PC-3 (cell line): ENCODE measurements around the gene RPE. TPM values are rescaled to one million over a fixed set of nuclear protein-coding genes. Genes with fewer than 3 reads are reported as not detected.

Experiments
- ATAC-seq: fragments of 200-7000 bp; cut with Tn5 transposase; 2 replicates; pipeline ENCODE4 v1.9.1; 2020; ENCODE audit warnings: mild to moderate bottlenecking, moderate library complexity
- BruUV-seq: library from RNA; stranded (reverse); fragments of 400-500 nt; replicated peaks from 2 replicates; lab custom pipeline; 2021; lab: Mats Ljungman, UMichigan
- CTCF ChIA-PET: fragments of 300-600 bp; sonication (Branson Sonifier 250); formaldehyde crosslinking; loops from one replicate; lab custom pipeline; 2022; ENCODE audit warnings: antibody characterized with exemption; lab: Charles Lee
- POLR2A ChIA-PET: fragments of 300-600 bp; sonication (Branson Sonifier 250); formaldehyde crosslinking; loops from one replicate; lab custom pipeline; 2022; ENCODE audit warnings: antibody characterized with exemption; ENCODE audit not compliant: unreplicated experiment; lab: Charles Lee
- DNase-seq: peaks from one replicate; pipeline ENCODE4 v3.0.0-alpha.2; 2015
- H2AFZ ChIP-seq: fragments of 300-600 bp; sonication (generic); 2 replicates; pipeline ENCODE4 v1.6.0; 2016; ENCODE audit warnings: antibody characterized with exemption, low read length
- H3F3A ChIP-seq: fragments of 300-600 bp; sonication (generic); one replicate; pipeline ENCODE4 v1.6.0; 2017; ENCODE audit warnings: antibody characterized with exemption, low read length, control low read depth, mild to moderate bottlenecking; ENCODE audit not compliant: unreplicated experiment
- H3K27ac ChIP-seq: fragments of 300-600 bp; sonication (generic); 2 replicates; pipeline ENCODE4 v1.5.1; 2016; ENCODE audit warnings: mild to moderate bottlenecking, low read length
- H3K27me3 ChIP-seq: fragments of 300-600 bp; sonication (generic); 2 replicates; pipeline ENCODE4 v1.6.1; 2016; ENCODE audit warnings: low read length, mixed read lengths
- H3K36me3 ChIP-seq: fragments of 300-600 bp; sonication (generic); 2 replicates; pipeline ENCODE4 v1.6.1; 2016; ENCODE audit warnings: low read depth, mixed run types, low read length, mixed read lengths
- H3K4me1 ChIP-seq: fragments of 300-600 bp; sonication (generic); 2 replicates; pipeline ENCODE4 v1.5.1; 2016; ENCODE audit warnings: low read length; ENCODE audit not compliant: insufficient read depth
- H3K4me2 ChIP-seq: fragments of 300-600 bp; sonication (generic); 2 replicates; pipeline ENCODE4 v1.6.0; 2016; ENCODE audit warnings: low read length
- H3K4me3 ChIP-seq: fragments of 300-600 bp; sonication (generic); 2 replicates; pipeline ENCODE4 v1.5.1; 2016; ENCODE audit warnings: mild to moderate bottlenecking, low read length, mixed read lengths
- H3K79me2 ChIP-seq: fragments of 300-600 bp; sonication (generic); 2 replicates; pipeline ENCODE4 v1.6.1; 2017; ENCODE audit warnings: low read length, mixed read lengths
- H3K9ac ChIP-seq: fragments of 300-600 bp; sonication (generic); 2 replicates; pipeline ENCODE4 v1.6.0; 2016; ENCODE audit warnings: mild to moderate bottlenecking, low read length
- H3K9me2 ChIP-seq: fragments of 300-600 bp; sonication (generic); replicated peaks from 2 replicates; pipeline ENCODE4 v1.6.1; 2016; ENCODE audit warnings: mixed run types, low read length, mixed read lengths
- H3K9me3 ChIP-seq: fragments of 300-600 bp; sonication (generic); 2 replicates; pipeline ENCODE4 v1.6.1; 2016; ENCODE audit warnings: low read length, mixed read lengths
- H4K20me1 ChIP-seq: fragments of 300-600 bp; sonication (generic); 2 replicates; pipeline ENCODE4 v1.6.1; 2016; ENCODE audit warnings: low read length, mixed read lengths
- EZH2 ChIP-seq: fragments of 300-600 bp; sonication (generic); IDR thresholded peaks from one replicate; pipeline ENCODE4 v1.6.1; 2017; ENCODE audit warnings: antibody characterized with exemption, mild to moderate bottlenecking, low read length; ENCODE audit not compliant: unreplicated experiment
- EZH2phosphoT487 ChIP-seq: fragments of 300-600 bp; sonication (generic); IDR thresholded peaks from 2 replicates; pipeline ENCODE4 v1.6.1; 2018; ENCODE audit warnings: mild to moderate bottlenecking, antibody characterized with exemption, low read length, borderline replicate concordance
- intact Hi-C: fragments of 100-400 bp; cut with micrococcal nuclease; formaldehyde crosslinking; loops from 2 replicates; pipeline ENCODE4 v1.9.0; 2023
- total RNA-seq: library from RNA; depleted of rRNA; stranded (reverse); fragments of >200 nt; gene quantifications from 2 replicates; pipeline ENCODE4 v1.2.3, GENCODE V29; 2014; rRNA removed
- TF ChIP-seq, protein P1 (sequence below): fragments of 300-600 bp; sonication (generic); conservative IDR thresholded peaks from 2 replicates; pipeline ENCODE4 v1.5.1; 2017; ENCODE audit warnings: antibody characterized with exemption, low read depth, mild to moderate bottlenecking, low read length

The RPE gene
- total RNA-seq, 1 experiment from 2014 or later, result 60.5 TPM

DNA sequence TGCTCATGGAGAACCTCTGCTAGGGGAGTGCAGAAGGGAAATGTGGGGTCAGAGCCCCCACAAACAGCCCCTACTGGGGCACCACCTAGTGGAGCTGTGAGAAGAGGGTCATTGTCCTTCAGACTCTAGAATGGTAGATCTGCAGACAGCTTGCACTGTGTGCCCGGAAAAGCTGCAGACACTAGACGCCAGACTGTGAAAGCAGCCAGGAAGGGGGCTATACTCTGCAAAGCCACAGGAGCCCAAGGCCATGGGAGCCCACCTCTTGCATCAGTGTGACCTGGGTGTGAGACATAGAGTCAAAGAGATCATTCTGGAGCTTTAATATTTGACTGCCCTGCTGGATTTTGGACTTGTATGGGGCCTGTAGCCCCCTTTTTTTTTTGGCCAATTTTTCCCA is 60.9 kb downstream of the RPE start:
- DNase-seq, result no peak
- intact Hi-C loops, result no loop called here
- Histone ChIP-seq H3K9me3 (no peaks in the 10 kb centered on the region), H3K4me1 (no peaks in the 10 kb centered on the region), H3K27me3 (no peaks in the 10 kb centered on the region), H3K79me2 (no peaks in the 10 kb centered on the region), H2AFZ (no peak overlapping the region), H4K20me1 (no peaks in the 10 kb centered on the region), H3K27ac (no peak overlapping the region), H3K4me3 (no peak overlapping the region), H3K9ac (no peak overlapping the region), H3K4me2 (no peak overlapping the region), H3K9me2 (no peaks in the 10 kb centered on the region), H3K36me3 (no peaks in the 10 kb centered on the region), H3F3A (no peaks in the 10 kb centered on the region)
- BruUV-seq, result no TSS peak
- ATAC-seq, result no peak
- POLR2A ChIA-PET, result no interaction called here
- CTCF ChIA-PET, result no interaction called here
- TF ChIP-seq EZH2 (no peak), EZH2phosphoT487 (no peak)
- TF ChIP-seq, protein P1, sequence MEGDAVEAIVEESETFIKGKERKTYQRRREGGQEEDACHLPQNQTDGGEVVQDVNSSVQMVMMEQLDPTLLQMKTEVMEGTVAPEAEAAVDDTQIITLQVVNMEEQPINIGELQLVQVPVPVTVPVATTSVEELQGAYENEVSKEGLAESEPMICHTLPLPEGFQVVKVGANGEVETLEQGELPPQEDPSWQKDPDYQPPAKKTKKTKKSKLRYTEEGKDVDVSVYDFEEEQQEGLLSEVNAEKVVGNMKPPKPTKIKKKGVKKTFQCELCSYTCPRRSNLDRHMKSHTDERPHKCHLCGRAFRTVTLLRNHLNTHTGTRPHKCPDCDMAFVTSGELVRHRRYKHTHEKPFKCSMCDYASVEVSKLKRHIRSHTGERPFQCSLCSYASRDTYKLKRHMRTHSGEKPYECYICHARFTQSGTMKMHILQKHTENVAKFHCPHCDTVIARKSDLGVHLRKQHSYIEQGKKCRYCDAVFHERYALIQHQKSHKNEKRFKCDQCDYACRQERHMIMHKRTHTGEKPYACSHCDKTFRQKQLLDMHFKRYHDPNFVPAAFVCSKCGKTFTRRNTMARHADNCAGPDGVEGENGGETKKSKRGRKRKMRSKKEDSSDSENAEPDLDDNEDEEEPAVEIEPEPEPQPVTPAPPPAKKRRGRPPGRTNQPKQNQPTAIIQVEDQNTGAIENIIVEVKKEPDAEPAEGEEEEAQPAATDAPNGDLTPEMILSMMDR, result no peak

Other genes with a start within 250 kb of the RPE start
- gene UNC80, start 230.8 kb upstream of the RPE start, total RNA-seq, result not detected in 2 replicates
- 2.2 and 2.3 TPM in 2 replicates for gene KANSL1L, start 168.8 kb downstream of the RPE start, total RNA-seq
- gene ACADL, start 222.8 kb downstream of the RPE start, total RNA-seq, result 0.07 TPM in 1 of 2 replicates, not detected in the other